Spleen (tissue), 7 donors: ENCODE results near the gene NCOA3.

Experiments used
- CTCF ChIP-seq, 11 experiments: fragments of 200-600 bp in 7 of 11; fragments of 450-650 bp in 4 of 11; sonication (generic) in 4 of 11; IDR thresholded peaks in 8 of 11; conservative IDR thresholded peaks in 3 of 11; 1 replicate in 7 of 11; 2 replicates in 4 of 11; pipeline versions ENCODE4 v1.4.0 to v1.8.0; 2016 to 2021; ENCODE audit warnings: antibody characterized with exemption in 11 of 11, inconsistent platforms in 4 of 11, mild to moderate bottlenecking in 1 of 11
- POLR2A ChIP-seq, 3 donors: fragments of 450-650 bp; IDR thresholded peaks; one replicate each; pipeline ENCODE4 v1.5.1; 2017; ENCODE audit warnings: antibody characterized with exemption in 3 of 3, mild to moderate bottlenecking in 1 of 3
- POLR2AphosphoS5 ChIP-seq, 3 donors: sonication (generic); formaldehyde crosslinking; IDR thresholded peaks; one replicate each; pipeline ENCODE4 v1.5.1; 2017; ENCODE audit warnings: antibody characterized with exemption in 3 of 3
- donor health status: DM: no; HTN: no; CAD: no; lungs with moderate emphysema.
- donor health status: DM: no; HTN: no; CAD: no.
- donor health status: DM: no; HTN: no; CAD: no.

- TF ChIP-seq CTCF (IDR thresholded peaks at IDR 0.05 in 8 of 11, conservative IDR thresholded peaks at IDR 0.05 in 3 of 11) (no peak), POLR2A (IDR thresholded peaks at IDR 0.05) (no peak), POLR2AphosphoS5 (IDR thresholded peaks at IDR 0.05) (no peak)
Measured at GRCh38 chr20:47606983-47607613, 105.4 kb downstream of the NCOA3 start.
